ENCODE data around the gene HUNK.
"Not testable (repeated sequence)": the region's sequence is repeated elsewhere in the genome, so short reads cannot be mapped to it uniquely, and the experiment has no call there.

Gene HUNK

GRCh38 chr21:31872452-31873274 is at the start of gene HUNK:
HUNK (plus strand) TSS chr21:31873020; CDS start chr21:31873675, 655 bp downstream.
- DNase-seq: peak; percentile 67

GRCh38 chr21:31829736-31830472 is 42.9 kb upstream of the HUNK start:
- no peak for DNase-seq

- DNase-seq: no peak
Observed at GRCh38 chr21:31830701-31831100, 42.1 kb upstream of the HUNK start.

GRCh38 chr21:31837041-31837440 is 35.8 kb upstream of the HUNK start:
- no peak for DNase-seq

GRCh38 chr21:31837618-31838390 is 35.0 kb upstream of the HUNK start:
- no peak for DNase-seq

- no peak for DNase-seq
Observed at GRCh38 chr21:31838586-31839355, 34.0 kb upstream of the HUNK start.

- no peak for DNase-seq
Observed at GRCh38 chr21:31844206-31844605, 28.6 kb upstream of the HUNK start.

- no peak for DNase-seq
Observed at GRCh38 chr21:31845151-31845729, 27.6 kb upstream of the HUNK start.

- DNase-seq: no peak
Observed at GRCh38 chr21:31846690-31847089, 26.1 kb upstream of the HUNK start.

- no peak for DNase-seq
Observed at GRCh38 chr21:31847761-31848160, 25.1 kb upstream of the HUNK start.

- no peak for DNase-seq
Observed at GRCh38 chr21:31848326-31848985, 24.4 kb upstream of the HUNK start.

- no peak for DNase-seq
Observed at GRCh38 chr21:31850886-31851285, 21.9 kb upstream of the HUNK start.

- no peak for DNase-seq
Observed at GRCh38 chr21:31855180-31855579, 17.6 kb upstream of the HUNK start.

- DNase-seq: no peak
Observed at GRCh38 chr21:31857096-31857495, 15.7 kb upstream of the HUNK start.

- DNase-seq: not testable (repeated sequence)
Observed at GRCh38 chr21:31857631-31858030, 15.2 kb upstream of the HUNK start.

GRCh38 chr21:31860851-31861250 is 12.0 kb upstream of the HUNK start:
- no peak for DNase-seq

GRCh38 chr21:31862078-31862477 is 10.7 kb upstream of the HUNK start:
- no peak for DNase-seq

GRCh38 chr21:31865429-31865970 is 7.3 kb upstream of the HUNK start:
- no peak for DNase-seq

GRCh38 chr21:31866077-31866511 is 6.7 kb upstream of the HUNK start:
- DNase-seq: peak; percentile 94

GRCh38 chr21:31869750-31870149 is 3.1 kb upstream of the HUNK start:
- DNase-seq: no peak

GRCh38 chr21:31870472-31871193 is 2.2 kb upstream of the HUNK start:
- no peak for DNase-seq

All from NCI-H1694 (cell line).